ENCODE data around the gene ERICH4.

DNA sequence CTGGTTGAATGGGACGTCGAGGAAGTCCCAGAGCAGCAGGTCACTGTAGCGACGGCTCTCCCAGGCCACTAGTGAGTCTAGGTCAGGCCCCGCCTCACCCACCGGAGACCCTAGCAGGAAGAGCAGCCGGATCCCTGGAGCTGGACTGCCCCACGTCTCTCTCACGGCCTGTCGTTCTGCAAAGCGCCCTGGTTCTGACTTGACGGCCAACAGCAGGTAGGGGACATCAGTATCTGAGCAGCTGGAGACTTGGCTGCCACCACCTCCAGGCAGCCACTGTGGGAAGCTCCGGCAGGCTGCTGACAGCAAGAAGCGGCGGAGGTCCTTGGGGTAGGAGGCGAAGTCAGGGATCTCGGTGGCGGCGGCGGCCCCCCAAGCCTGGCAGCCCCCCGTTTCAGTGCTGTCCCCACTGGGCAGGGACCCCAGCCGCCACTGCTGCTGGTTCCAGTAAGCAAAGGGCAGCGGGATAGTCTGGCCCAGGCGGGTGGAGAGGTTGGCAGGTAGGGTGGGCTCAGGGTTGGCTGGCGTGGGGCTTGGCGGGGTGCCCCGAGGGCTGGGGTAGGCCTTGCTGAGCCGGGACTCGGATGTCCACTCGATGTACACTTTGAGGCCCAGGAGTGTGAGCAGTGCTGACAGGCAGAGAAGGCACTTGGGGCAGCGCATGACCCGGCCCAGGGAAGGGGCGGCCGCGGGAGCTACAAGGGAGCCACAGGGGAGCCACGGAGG, 16.7 kb upstream of the ERICH4 start:
- TF ChIP-seq POLR2A (IDR thresholded peaks at IDR 0.05; ENCODE audit: low read depth, low read length): no peak
- TF ChIP-seq, protein P1, sequence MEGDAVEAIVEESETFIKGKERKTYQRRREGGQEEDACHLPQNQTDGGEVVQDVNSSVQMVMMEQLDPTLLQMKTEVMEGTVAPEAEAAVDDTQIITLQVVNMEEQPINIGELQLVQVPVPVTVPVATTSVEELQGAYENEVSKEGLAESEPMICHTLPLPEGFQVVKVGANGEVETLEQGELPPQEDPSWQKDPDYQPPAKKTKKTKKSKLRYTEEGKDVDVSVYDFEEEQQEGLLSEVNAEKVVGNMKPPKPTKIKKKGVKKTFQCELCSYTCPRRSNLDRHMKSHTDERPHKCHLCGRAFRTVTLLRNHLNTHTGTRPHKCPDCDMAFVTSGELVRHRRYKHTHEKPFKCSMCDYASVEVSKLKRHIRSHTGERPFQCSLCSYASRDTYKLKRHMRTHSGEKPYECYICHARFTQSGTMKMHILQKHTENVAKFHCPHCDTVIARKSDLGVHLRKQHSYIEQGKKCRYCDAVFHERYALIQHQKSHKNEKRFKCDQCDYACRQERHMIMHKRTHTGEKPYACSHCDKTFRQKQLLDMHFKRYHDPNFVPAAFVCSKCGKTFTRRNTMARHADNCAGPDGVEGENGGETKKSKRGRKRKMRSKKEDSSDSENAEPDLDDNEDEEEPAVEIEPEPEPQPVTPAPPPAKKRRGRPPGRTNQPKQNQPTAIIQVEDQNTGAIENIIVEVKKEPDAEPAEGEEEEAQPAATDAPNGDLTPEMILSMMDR (conservative IDR thresholded peaks at IDR 0.05; ENCODE audit: low read depth, low read length): no peak
- TF ChIP-seq MAFK (IDR thresholded peaks at IDR 0.05; ENCODE audit: low read depth, low read length): no peak
- no peak for TF ChIP-seq CEBPB (IDR thresholded peaks at IDR 0.05; ENCODE audit: low read depth, low read length)
- TF ChIP-seq RCOR1 (IDR thresholded peaks at IDR 0.05; ENCODE audit: insufficient replicate concordance, low read length): no peak
- TF ChIP-seq MXI1 (IDR thresholded peaks at IDR 0.05; ENCODE audit: borderline replicate concordance, low read depth, low read length): no peak
